Chondrocyte (in vitro differentiated cells): ENCODE measurements around the gene SLC6A18. TPM values are rescaled to one million over a fixed set of nuclear protein-coding genes. Genes with fewer than 3 reads are reported as not detected.

Source experiments
- DNase-seq: peaks from one replicate; pipeline ENCODE4 v3.0.0; 2021; ENCODE audit warnings: mixed read lengths, low spot score
- H3K27ac Mint-ChIP-seq: one replicate; pipeline ENCODE4 v1.8.0; 2021; ENCODE audit warnings: mild to moderate bottlenecking, moderate library complexity, mixed read lengths; ENCODE audit not compliant: unreplicated experiment
- H3K27me3 Mint-ChIP-seq: 2 replicates; pipeline ENCODE4 v1.8.0; 2021; ENCODE audit warnings: low read depth, mixed read lengths
- H3K36me3 Mint-ChIP-seq: 2 replicates; pipeline ENCODE4 v1.8.0; 2021; ENCODE audit warnings: low read depth, mixed read lengths
- H3K4me1 Mint-ChIP-seq: 2 replicates; pipeline ENCODE4 v1.8.0; 2021; ENCODE audit warnings: low read depth, mild to moderate bottlenecking, mixed read lengths
- H3K4me3 Mint-ChIP-seq: one replicate; pipeline ENCODE4 v1.8.0; 2021; ENCODE audit warnings: mild to moderate bottlenecking, moderate library complexity, mixed read lengths; ENCODE audit not compliant: unreplicated experiment
- H3K9me3 Mint-ChIP-seq: 2 replicates; pipeline ENCODE4 v1.8.0; 2021; ENCODE audit warnings: low read depth, mixed read lengths
- total RNA-seq: library from RNA; stranded (reverse); gene quantifications from 3 replicates; pipeline ENCODE4 v1.2.1, GENCODE V29; 2021
- TF ChIP-seq, protein P1 (sequence below): fragments of 200-600 bp; sonication (generic); IDR thresholded peaks from 2 replicates; pipeline ENCODE4 v1.5.0; 2021; ENCODE audit warnings: antibody characterized with exemption, mild to moderate bottlenecking, moderate library complexity

The SLC6A18 gene
- total RNA-seq, 1 donor from 2014 or later: not detected

- no peak for DNase-seq
- TF ChIP-seq, protein P1, sequence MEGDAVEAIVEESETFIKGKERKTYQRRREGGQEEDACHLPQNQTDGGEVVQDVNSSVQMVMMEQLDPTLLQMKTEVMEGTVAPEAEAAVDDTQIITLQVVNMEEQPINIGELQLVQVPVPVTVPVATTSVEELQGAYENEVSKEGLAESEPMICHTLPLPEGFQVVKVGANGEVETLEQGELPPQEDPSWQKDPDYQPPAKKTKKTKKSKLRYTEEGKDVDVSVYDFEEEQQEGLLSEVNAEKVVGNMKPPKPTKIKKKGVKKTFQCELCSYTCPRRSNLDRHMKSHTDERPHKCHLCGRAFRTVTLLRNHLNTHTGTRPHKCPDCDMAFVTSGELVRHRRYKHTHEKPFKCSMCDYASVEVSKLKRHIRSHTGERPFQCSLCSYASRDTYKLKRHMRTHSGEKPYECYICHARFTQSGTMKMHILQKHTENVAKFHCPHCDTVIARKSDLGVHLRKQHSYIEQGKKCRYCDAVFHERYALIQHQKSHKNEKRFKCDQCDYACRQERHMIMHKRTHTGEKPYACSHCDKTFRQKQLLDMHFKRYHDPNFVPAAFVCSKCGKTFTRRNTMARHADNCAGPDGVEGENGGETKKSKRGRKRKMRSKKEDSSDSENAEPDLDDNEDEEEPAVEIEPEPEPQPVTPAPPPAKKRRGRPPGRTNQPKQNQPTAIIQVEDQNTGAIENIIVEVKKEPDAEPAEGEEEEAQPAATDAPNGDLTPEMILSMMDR: no peak
- no peaks in the 10 kb centered on the region for H3K4me1 Mint-ChIP-seq
- H3K36me3 Mint-ChIP-seq: no peaks in the 10 kb centered on the region
- H3K9me3 Mint-ChIP-seq: no peaks in the 10 kb centered on the region
- no peak overlapping the region for H3K4me3 Mint-ChIP-seq
- H3K27me3 Mint-ChIP-seq: peaks cover 42% of the 10 kb centered on the region
- H3K27ac Mint-ChIP-seq: no peak overlapping the region
These were observed 37.2 kb upstream of the SLC6A18 start for GRCh38 chr5:1187950-1188334.

- H3K27me3 Mint-ChIP-seq: peaks cover 45% of the 10 kb centered on the region
- H3K9me3 Mint-ChIP-seq: no peaks in the 10 kb centered on the region
- DNase-seq: no peak
- no peaks in the 10 kb centered on the region for H3K4me1 Mint-ChIP-seq
- H3K4me3 Mint-ChIP-seq: no peak overlapping the region
- TF ChIP-seq, protein P1: no peak
- no peak overlapping the region for H3K27ac Mint-ChIP-seq
- H3K36me3 Mint-ChIP-seq: no peaks in the 10 kb centered on the region
These were observed 36.7 kb upstream of the SLC6A18 start for GRCh38 chr5:1188464-1188863.

DNA sequence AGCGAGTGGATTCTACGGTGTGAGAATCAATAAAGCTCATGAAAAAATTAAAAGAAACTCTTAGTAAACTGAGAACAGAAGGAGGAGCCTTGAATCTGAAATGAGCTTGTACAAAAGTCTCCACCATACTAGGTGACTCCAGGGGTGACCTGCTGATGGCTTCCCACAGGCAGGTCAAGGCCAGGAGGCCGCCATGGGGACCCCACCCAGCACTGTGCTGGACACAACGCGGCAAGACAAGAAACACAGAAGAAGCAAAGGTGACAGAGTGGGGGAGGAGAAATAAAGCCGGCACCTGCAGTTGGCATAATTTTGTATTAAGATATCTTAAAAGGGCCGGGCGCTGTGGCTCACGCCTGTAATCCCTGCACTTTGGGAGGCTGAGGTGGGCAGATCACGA is 35.9 kb upstream of the SLC6A18 start:
- H3K4me3 Mint-ChIP-seq: no peak overlapping the region
- no peaks in the 10 kb centered on the region for H3K36me3 Mint-ChIP-seq
- H3K27me3 Mint-ChIP-seq: peaks cover 47% of the 10 kb centered on the region
- no peak overlapping the region for H3K27ac Mint-ChIP-seq
- no peaks in the 10 kb centered on the region for H3K4me1 Mint-ChIP-seq
- TF ChIP-seq, protein P1: no peak
- H3K9me3 Mint-ChIP-seq: no peaks in the 10 kb centered on the region
- peak; percentile 54 for DNase-seq

DNA sequence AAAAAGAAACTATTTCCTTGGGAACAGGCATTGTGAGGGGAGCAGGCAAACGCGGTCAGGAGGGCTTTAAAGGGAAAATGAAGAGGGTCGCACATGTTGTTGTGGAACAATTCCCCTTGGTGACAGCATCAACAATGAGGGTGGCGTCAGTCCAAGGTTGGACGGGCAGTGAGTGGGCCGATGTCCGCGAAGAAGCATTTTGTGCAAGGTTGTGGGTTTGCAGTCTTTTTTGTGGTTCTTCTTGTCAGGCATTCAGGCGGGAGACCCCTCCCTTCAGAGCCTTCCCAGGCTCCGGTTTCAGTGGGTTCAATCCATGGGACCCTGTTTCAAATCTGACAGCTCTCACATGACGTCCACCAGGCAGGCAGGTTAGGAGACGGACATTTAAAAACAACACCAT is 34.9 kb upstream of the SLC6A18 start:
- Mint-ChIP-seq H3K4me1 (no peaks in the 10 kb centered on the region), H3K27me3 (peaks cover 52% of the 10 kb centered on the region), H3K27ac (no peak overlapping the region), H3K9me3 (no peaks in the 10 kb centered on the region), H3K36me3 (no peaks in the 10 kb centered on the region), H3K4me3 (no peak overlapping the region)
- TF ChIP-seq, protein P1: no peak
- no peak for DNase-seq

DNA sequence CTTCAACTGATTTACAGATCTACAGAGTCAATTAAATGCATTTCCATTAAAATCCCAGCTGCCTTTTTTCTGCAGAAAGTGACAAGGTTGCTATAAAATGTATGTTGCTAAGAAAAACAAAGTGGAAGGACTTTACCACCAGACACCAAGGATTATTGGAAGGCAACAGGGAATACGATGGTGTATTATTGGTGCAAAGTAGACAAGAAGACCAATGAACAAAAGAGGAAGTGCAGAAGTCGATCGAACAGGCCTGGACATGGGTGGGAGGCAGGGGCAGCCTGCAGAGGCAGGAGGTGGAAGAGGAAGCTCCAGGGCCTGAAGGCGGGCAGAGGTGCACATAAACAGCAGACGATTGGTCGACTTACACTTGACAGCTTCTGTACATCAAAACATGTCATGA is 34.3 kb upstream of the SLC6A18 start:
- no peaks in the 10 kb centered on the region for H3K4me1 Mint-ChIP-seq
- H3K36me3 Mint-ChIP-seq: no peaks in the 10 kb centered on the region
- peaks cover 47% of the 10 kb centered on the region for H3K27me3 Mint-ChIP-seq
- no peaks in the 10 kb centered on the region for H3K9me3 Mint-ChIP-seq
- H3K27ac Mint-ChIP-seq: no peak overlapping the region
- H3K4me3 Mint-ChIP-seq: no peak overlapping the region
- DNase-seq: peak; percentile 49
- TF ChIP-seq, protein P1: no peak
